ENCODE data around the gene MARK3.

GRCh38 chr14:103504991-103505565 lies 119.9 kb downstream of the MARK3 start:
- TF ChIP-seq, protein P1, sequence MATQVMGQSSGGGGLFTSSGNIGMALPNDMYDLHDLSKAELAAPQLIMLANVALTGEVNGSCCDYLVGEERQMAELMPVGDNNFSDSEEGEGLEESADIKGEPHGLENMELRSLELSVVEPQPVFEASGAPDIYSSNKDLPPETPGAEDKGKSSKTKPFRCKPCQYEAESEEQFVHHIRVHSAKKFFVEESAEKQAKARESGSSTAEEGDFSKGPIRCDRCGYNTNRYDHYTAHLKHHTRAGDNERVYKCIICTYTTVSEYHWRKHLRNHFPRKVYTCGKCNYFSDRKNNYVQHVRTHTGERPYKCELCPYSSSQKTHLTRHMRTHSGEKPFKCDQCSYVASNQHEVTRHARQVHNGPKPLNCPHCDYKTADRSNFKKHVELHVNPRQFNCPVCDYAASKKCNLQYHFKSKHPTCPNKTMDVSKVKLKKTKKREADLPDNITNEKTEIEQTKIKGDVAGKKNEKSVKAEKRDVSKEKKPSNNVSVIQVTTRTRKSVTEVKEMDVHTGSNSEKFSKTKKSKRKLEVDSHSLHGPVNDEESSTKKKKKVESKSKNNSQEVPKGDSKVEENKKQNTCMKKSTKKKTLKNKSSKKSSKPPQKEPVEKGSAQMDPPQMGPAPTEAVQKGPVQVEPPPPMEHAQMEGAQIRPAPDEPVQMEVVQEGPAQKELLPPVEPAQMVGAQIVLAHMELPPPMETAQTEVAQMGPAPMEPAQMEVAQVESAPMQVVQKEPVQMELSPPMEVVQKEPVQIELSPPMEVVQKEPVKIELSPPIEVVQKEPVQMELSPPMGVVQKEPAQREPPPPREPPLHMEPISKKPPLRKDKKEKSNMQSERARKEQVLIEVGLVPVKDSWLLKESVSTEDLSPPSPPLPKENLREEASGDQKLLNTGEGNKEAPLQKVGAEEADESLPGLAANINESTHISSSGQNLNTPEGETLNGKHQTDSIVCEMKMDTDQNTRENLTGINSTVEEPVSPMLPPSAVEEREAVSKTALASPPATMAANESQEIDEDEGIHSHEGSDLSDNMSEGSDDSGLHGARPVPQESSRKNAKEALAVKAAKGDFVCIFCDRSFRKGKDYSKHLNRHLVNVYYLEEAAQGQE (IDR thresholded peaks at IDR 0.05; ENCODE audit: low read depth, low read length) = no peak
- TF ChIP-seq RB1 (IDR thresholded peaks at IDR 0.05; ENCODE audit: borderline replicate concordance) = no peak

All from GM12878 (cell line).